ENCODE data around the gene CD84.

- TF ChIP-seq CTCF (IDR thresholded peaks at IDR 0.05; ENCODE audit: poor library complexity) (no peak), EZH2 (IDR thresholded peaks at IDR 0.05; ENCODE audit: borderline replicate concordance) (no peak)
Measured at GRCh38 chr1:160576390-160576789, 2.9 kb downstream of the CD84 start.
